ENCODE measurements around the gene NSG1. TPM values are rescaled to one million over a fixed set of nuclear protein-coding genes. Genes with fewer than 3 reads are reported as not detected.
A peak's percentile ranks its signal among the peaks of the same experiment; 100 is the strongest.

Gene NSG1
- total and polyA plus RNA-seq, 2 of the 8 experiments (the other 6 are each of a cell fraction or from before 2014, with no cell fraction given) = 35.7 to 61.4 TPM

DNA sequence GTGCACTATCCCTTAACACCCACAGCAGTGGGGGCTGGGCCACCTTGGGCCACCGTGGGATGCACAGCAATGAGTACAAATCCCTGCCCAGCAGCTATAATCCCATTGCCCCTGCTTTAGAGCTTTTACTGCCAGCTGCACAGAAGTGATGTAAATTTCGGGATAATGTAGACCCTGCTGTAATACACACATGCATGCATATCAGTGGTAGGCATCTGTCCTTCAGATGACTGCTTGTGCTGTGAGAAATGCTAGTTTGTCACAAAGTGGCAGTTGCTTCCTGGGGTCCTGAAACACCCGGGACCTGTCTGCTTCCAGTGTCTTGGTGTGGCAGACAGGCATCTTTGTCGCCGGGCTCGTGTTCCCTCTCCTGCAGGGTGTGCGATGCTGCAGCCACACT, 14.1 kb downstream of the NSG1 start:
- peaks cover 0 to 5% (median 5%) of the 10 kb centered on the region in 4 experiments; a peak in 5 of 7 replicates for H3K4me1 ChIP-seq (replicated peaks in 1 of 4; ENCODE audit: control insufficient read depth in 3 of 4, insufficient read depth in 4 of 4, low read length in 3 of 4)
- no peak overlapping the region for H3K27ac ChIP-seq (ENCODE audit: low read depth, low read length)
- 85% methylated on average over 7 of the region's 7 CpGs; no CpG with 5 or more reads in 1 of the 2 experiments for WGBS, 2 experiments (ENCODE audit: extremely low coverage in 1 of 2, insufficient coverage in 1 of 2, insufficient read length in 1 of 2, insufficient replicate concordance in 2 of 2, low coverage in 1 of 2, low lambda C conversion rate in 2 of 2, missing lambda C conversion rate in 1 of 2)
- no peaks in the 10 kb centered on the region for H3K23me2 ChIP-seq (ENCODE audit: low read depth, low read length)
- no peak overlapping the region for H3K4me2 ChIP-seq (ENCODE audit: insufficient read depth in 1 of 2, low read depth in 2 of 2, low read length in 2 of 2)
- no peaks in the 10 kb centered on the region; the same call in 1 of the 2 replicates for H3K79me1 ChIP-seq (ENCODE audit: low read depth, low read length)
- H2BK20ac ChIP-seq (ENCODE audit: low read length) = no peak overlapping the region
- no peaks in the 10 kb centered on the region for H3K27me3 ChIP-seq (replicated peaks in 1 of 4; ENCODE audit: control insufficient read depth in 3 of 4, extremely low read depth in 1 of 4, insufficient read depth in 3 of 4, low read length in 3 of 4)
- ChIA-PET CTCF (ENCODE audit: partially characterized antibody) (interaction anchor here (0.9 to 1.4 kb wide), 2 partner anchors 30 to 106 kb away, joined by 3 to 8 read pairs; no protein-coding TSS in a partner anchor), POLR2A (ENCODE audit: partially characterized antibody) (no interaction called here)
- H3K79me2 ChIP-seq (ENCODE audit: control insufficient read depth in 1 of 2, insufficient read depth in 2 of 2, low read length in 2 of 2) = no peaks in the 10 kb centered on the region
- no peak overlapping the region for H2BK15ac ChIP-seq (ENCODE audit: low read length)
- H3K18ac ChIP-seq (ENCODE audit: extremely low read depth, low read length) = no peak overlapping the region
- peaks cover 0 to 7% (median 0%) of the 10 kb centered on the region in 4 experiments; a peak in 1 of 8 replicates for H3K36me3 ChIP-seq (ENCODE audit: control insufficient read depth in 2 of 4, insufficient read depth in 4 of 4, low read length in 3 of 4)
- no peak overlapping the region for H2AFZ ChIP-seq (ENCODE audit: low read length)
- H4K8ac ChIP-seq (ENCODE audit: extremely low read depth, insufficient read depth, low read length) = no peak overlapping the region
- no peak overlapping the region for H2BK12ac ChIP-seq (ENCODE audit: low read depth, low read length)
- no peak overlapping the region for H4K91ac ChIP-seq (replicated peaks; ENCODE audit: insufficient read length, low read length)
- H3K9ac ChIP-seq (replicated peaks in 1 of 4; ENCODE audit: extremely low read depth in 1 of 4, low read depth in 3 of 4, low read length in 3 of 4) = no peak overlapping the region; a peak in 1 of 7 replicates
- no peak for FAIRE-seq
- no peak overlapping the region for H3K4ac ChIP-seq (replicated peaks; ENCODE audit: insufficient read length, low read depth, low read length)
- H3K23ac ChIP-seq (ENCODE audit: insufficient read length) = no peak overlapping the region
- H3K4me3 ChIP-seq (ENCODE audit: extremely low read depth in 1 of 4, insufficient read depth in 2 of 4, low read depth in 3 of 4, low read length in 4 of 4) = no peak overlapping the region
- H4K5ac ChIP-seq (ENCODE audit: insufficient read length, low read depth, low read length) = no peak overlapping the region
- H3K14ac ChIP-seq (ENCODE audit: insufficient read length) = no peak overlapping the region
- H2AK5ac ChIP-seq (ENCODE audit: low read depth, low read length) = 0 out of 2 replicates have a peak overlapping the region, but pooled peaks have one; percentile 15
- peaks cover 0 to 2% of the 10 kb centered on the region in 2 experiments for H4K20me1 ChIP-seq (replicated peaks in 1 of 2; ENCODE audit: control insufficient read depth in 1 of 2, insufficient read depth in 2 of 2, low read length in 2 of 2)
- no peak overlapping the region for H2BK120ac ChIP-seq (replicated peaks; ENCODE audit: low read depth, low read length)
- H3K9me3 ChIP-seq (ENCODE audit: insufficient read depth in 2 of 2, low read depth in 1 of 2, low read length in 1 of 2) = no peaks in the 10 kb centered on the region
- no peak for DNase-seq (ENCODE audit: low read depth in 1 of 2, low spot score in 2 of 2)
- no peak overlapping the region for H2BK5ac ChIP-seq (ENCODE audit: low read depth, low read length)
- H3K56ac ChIP-seq (replicated peaks; ENCODE audit: insufficient read length, low read depth, low read length) = no peak overlapping the region
- TF ChIP-seq, protein P1, sequence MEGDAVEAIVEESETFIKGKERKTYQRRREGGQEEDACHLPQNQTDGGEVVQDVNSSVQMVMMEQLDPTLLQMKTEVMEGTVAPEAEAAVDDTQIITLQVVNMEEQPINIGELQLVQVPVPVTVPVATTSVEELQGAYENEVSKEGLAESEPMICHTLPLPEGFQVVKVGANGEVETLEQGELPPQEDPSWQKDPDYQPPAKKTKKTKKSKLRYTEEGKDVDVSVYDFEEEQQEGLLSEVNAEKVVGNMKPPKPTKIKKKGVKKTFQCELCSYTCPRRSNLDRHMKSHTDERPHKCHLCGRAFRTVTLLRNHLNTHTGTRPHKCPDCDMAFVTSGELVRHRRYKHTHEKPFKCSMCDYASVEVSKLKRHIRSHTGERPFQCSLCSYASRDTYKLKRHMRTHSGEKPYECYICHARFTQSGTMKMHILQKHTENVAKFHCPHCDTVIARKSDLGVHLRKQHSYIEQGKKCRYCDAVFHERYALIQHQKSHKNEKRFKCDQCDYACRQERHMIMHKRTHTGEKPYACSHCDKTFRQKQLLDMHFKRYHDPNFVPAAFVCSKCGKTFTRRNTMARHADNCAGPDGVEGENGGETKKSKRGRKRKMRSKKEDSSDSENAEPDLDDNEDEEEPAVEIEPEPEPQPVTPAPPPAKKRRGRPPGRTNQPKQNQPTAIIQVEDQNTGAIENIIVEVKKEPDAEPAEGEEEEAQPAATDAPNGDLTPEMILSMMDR (IDR thresholded peaks at IDR 0.05; ENCODE audit: control extremely low read depth in 1 of 3, insufficient read depth in 1 of 3, low read depth in 1 of 3, low read length in 3 of 3) = no peak
- TF ChIP-seq RXRA (IDR thresholded peaks at IDR 0.05; ENCODE audit: insufficient read depth, low read depth, low read length) (no peak), BACH1 (IDR thresholded peaks at IDR 0.05; ENCODE audit: low read length) (no peak), BRCA1 (IDR thresholded peaks at IDR 0.05; ENCODE audit: low read depth, low read length) (no peak), BCL11A (IDR thresholded peaks at IDR 0.05; ENCODE audit: low read depth in 2 of 2, low read length in 2 of 2) (no peak), TCF12 (IDR thresholded peaks at IDR 0.05; ENCODE audit: low read depth, low read length) (no peak), RFX5 (IDR thresholded peaks at IDR 0.05; ENCODE audit: borderline replicate concordance, low read depth, low read length) (no peak), CBX5 (IDR thresholded peaks at IDR 0.05; ENCODE audit: low read depth, low read length) (no peak), ZNF274 (IDR thresholded peaks at IDR 0.05; ENCODE audit: borderline replicate concordance, extremely low read depth, low read length) (no peak), JUND (IDR thresholded peaks at IDR 0.05; ENCODE audit: low read length) (no peak), POU5F1 (IDR thresholded peaks at IDR 0.05; ENCODE audit: low read depth, low read length) (no peak), MAFK (IDR thresholded peaks at IDR 0.05; ENCODE audit: low read depth, low read length) (no peak)

Data from H1 (cell line).